OCI-LY7 (cell line): ENCODE measurements around the gene ACSF2. TPM values are rescaled to one million over a fixed set of nuclear protein-coding genes. Genes with fewer than 3 reads are reported as not detected.

Experiments
- BruUV-seq: library from RNA; stranded (reverse); fragments of 400-500 nt; replicated peaks from 2 replicates; lab custom pipeline; 2021; lab: Mats Ljungman, UMichigan
- CTCF ChIA-PET: fragments of 300-600 bp; sonication (Branson Sonifier 250); formaldehyde crosslinking; loops from one replicate; lab custom pipeline; 2022; ENCODE audit warnings: antibody characterized with exemption; ENCODE audit not compliant: unreplicated experiment; lab: Charles Lee
- POLR2A ChIA-PET: fragments of 300-600 bp; sonication (Branson Sonifier 250); formaldehyde crosslinking; loops from one replicate; lab custom pipeline; 2022; ENCODE audit warnings: antibody characterized with exemption; lab: Charles Lee
- DNase-seq: peaks from one replicate; pipeline ENCODE4 v3.0.0-alpha.2; 2015; ENCODE audit warnings: low spot score
- H2AFZ ChIP-seq: fragments of 200-600 bp; sonication (generic), shearing (Covaris generic); 2 replicates; pipeline ENCODE4 v1.6.1; 2014; ENCODE audit warnings: mild to moderate bottlenecking, antibody characterized with exemption, low read length, moderate library complexity
- H3K27ac ChIP-seq: fragments of 200-600 bp; sonication (generic); 2 replicates; pipeline ENCODE4 v1.5.1; 2014; ENCODE audit warnings: mixed run types, low read depth, mild to moderate bottlenecking, moderate library complexity, low read length, inconsistent platforms; ENCODE audit not compliant: poor library complexity, severe bottlenecking
- H3K36me3 ChIP-seq: fragments of 200-600 bp; sonication (generic); 2 replicates; pipeline ENCODE4 v1.6.1; 2014; ENCODE audit warnings: mild to moderate bottlenecking, antibody characterized with exemption, low read length, moderate library complexity, mixed read lengths; ENCODE audit not compliant: insufficient read depth
- H3K4me1 ChIP-seq: fragments of 200-600 bp; sonication (generic); 2 replicates; pipeline ENCODE4 v1.5.1; 2014; ENCODE audit warnings: mild to moderate bottlenecking, low read length; ENCODE audit not compliant: insufficient read depth, poor library complexity, severe bottlenecking
- H3K4me2 ChIP-seq: fragments of 200-600 bp; sonication (generic); 2 replicates; pipeline ENCODE4 v1.6.1; 2014; ENCODE audit warnings: mild to moderate bottlenecking, low read length
- H3K4me3 ChIP-seq: fragments of 200-600 bp; sonication (generic); 2 replicates; pipeline ENCODE4 v1.5.1; 2014; ENCODE audit warnings: mild to moderate bottlenecking, low read depth, low read length; ENCODE audit not compliant: poor library complexity, severe bottlenecking
- H3K79me2 ChIP-seq: fragments of 200-600 bp; sonication (generic); 2 replicates; pipeline ENCODE4 v1.6.1; 2016; ENCODE audit warnings: low read depth, mild to moderate bottlenecking, low read length, moderate library complexity, mixed read lengths; ENCODE audit not compliant: insufficient read depth
- H3K9me2 ChIP-seq: fragments of 200-600 bp; sonication (generic); 2 replicates; pipeline ENCODE4 v1.6.1; 2016; ENCODE audit warnings: mild to moderate bottlenecking, low read length, mixed read lengths; ENCODE audit not compliant: insufficient read depth
- H3K9me3 ChIP-seq: fragments of 200-600 bp; sonication (generic); 2 replicates; pipeline ENCODE4 v1.6.1; 2014; ENCODE audit warnings: mild to moderate bottlenecking, mixed run types, low read length, mixed read lengths
- H4K20me1 ChIP-seq: fragments of 200-600 bp; sonication (generic); 2 replicates; pipeline ENCODE4 v1.6.1; 2014; ENCODE audit warnings: mild to moderate bottlenecking, antibody characterized with exemption, low read length, moderate library complexity, mixed read lengths; ENCODE audit not compliant: insufficient read depth
- EZH2phosphoT487 ChIP-seq: fragments of 200-600 bp; sonication (generic); IDR thresholded peaks from 2 replicates; pipeline ENCODE4 v1.6.1; 2018; ENCODE audit warnings: low read depth, borderline replicate concordance, mild to moderate bottlenecking, mixed run types, antibody characterized with exemption, low read length, moderate library complexity, mixed read lengths
- intact Hi-C: fragments of 100-400 bp; cut with micrococcal nuclease; formaldehyde crosslinking; loops from one replicate; pipeline ENCODE4 v1.10.0; 2022; ENCODE audit not compliant: unreplicated experiment
- total RNA-seq, 2 experiments: library from RNA; depleted of rRNA in 1 of 2; stranded (reverse); fragments of >200 nt in 1 of 2; shearing (Covaris generic) in 1 of 2; gene quantifications; 2 replicates each; pipeline ENCODE4 v1.2.3, GENCODE V29; 2014 to 2022
- TF ChIP-seq, protein P1 (sequence below): fragments of 200-600 bp; sonication (generic); conservative IDR thresholded peaks from 2 replicates; pipeline ENCODE4 v1.5.1; 2014; ENCODE audit warnings: mild to moderate bottlenecking, antibody characterized with exemption, low read length, moderate library complexity, mixed read lengths

The ACSF2 gene
- total RNA-seq, 2 experiments from 2014 or later, result 38.6 to 42.7 TPM

DNA sequence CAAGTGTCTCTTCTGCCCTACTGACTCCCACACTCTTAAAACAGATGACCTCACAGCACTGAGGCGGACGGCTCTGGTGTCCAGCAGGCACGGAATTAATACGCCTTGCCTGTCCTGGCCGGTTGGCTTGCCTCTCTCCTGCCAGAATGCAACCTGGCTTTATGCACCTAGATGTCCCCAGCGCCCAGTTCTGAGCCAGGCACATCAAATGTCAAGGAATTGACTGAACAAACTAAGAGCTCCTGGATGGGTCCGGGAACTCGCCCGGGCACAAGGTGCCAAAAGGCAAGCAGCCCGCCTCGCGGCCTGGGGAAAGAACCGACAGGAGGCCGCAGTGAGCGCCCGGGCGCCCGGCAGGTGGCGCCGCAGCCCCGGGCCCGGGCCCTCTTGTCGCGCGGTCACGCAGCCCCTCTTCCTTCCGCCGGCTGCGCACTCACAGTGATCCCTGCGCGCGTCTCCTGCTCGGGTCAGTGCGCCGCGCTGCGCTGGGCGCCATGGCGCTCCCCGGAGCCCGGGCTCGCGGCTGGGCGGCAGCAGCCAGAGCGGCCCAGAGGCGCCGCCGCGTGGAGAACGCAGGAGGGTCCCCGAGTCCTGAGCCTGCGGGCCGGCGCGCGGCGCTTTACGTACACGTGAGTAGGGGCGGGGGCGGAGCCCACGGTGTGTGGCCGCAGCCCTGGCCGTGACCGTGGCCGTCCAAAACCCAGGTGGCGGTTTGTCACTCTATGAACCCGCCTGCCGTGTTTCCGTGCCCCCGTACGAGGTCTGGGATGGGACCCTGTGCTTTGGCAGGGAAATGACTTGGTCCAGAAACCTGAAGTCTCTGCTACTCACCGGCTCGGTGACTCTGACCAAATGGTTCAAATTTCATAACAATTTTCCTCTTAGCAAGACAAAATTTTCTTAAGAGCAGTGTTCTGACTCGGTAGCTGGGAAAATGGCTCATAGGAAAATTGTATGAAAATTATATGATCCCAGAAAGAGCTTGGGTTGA, 52.7 kb downstream of the ACSF2 start, which contains the start of gene RSAD1:
Gene RSAD1 (plus strand): TSS at position 470 of the 991 bp plus-strand sequence. CDS start 25 bp downstream, at position 495.
- Histone ChIP-seq H2AFZ (peak within 1 kb of the TSS; percentile 99), H3K79me2 (peaks cover 3% of the 10 kb centered on the region; the same call in 1 of the 2 replicates), H3K36me3 (peaks cover 18% of the 10 kb centered on the region; the same call in 1 of the 2 replicates), H3K9me3 (no peaks in the 10 kb centered on the region), H3K9me2 (no peaks in the 10 kb centered on the region), H3K4me1 (peaks cover 16% of the 10 kb centered on the region), H3K27ac (peak within 1 kb of the TSS; percentile 70), H3K4me2 (peak within 1 kb of the TSS; percentile 100), H3K4me3 (peak within 1 kb of the TSS; percentile 93), H4K20me1 (no peaks in the 10 kb centered on the region)
- BruUV-seq, result no TSS peak
- intact Hi-C loops, result loop anchor here (1.0 to 5.0 kb wide), 5 partner anchors 52 to 131 kb away; partner anchors contain the start of genes ACSF2, LRRC59 and XYLT2
- DNase-seq, result peak; percentile 96
- ChIA-PET CTCF (interaction anchor here (0.6 to 1.6 kb wide), 3 partner anchors 11 to 106 kb away, joined by 3 to 9 read pairs (median 7); partner anchors contain the start of gene LRRC59), POLR2A (interaction anchor here (0.6 to 1.4 kb wide), 5 partner anchors 52 to 142 kb away, joined by 3 to 6 read pairs (median 3); no protein-coding TSS in a partner anchor)
- TF ChIP-seq, protein P1, sequence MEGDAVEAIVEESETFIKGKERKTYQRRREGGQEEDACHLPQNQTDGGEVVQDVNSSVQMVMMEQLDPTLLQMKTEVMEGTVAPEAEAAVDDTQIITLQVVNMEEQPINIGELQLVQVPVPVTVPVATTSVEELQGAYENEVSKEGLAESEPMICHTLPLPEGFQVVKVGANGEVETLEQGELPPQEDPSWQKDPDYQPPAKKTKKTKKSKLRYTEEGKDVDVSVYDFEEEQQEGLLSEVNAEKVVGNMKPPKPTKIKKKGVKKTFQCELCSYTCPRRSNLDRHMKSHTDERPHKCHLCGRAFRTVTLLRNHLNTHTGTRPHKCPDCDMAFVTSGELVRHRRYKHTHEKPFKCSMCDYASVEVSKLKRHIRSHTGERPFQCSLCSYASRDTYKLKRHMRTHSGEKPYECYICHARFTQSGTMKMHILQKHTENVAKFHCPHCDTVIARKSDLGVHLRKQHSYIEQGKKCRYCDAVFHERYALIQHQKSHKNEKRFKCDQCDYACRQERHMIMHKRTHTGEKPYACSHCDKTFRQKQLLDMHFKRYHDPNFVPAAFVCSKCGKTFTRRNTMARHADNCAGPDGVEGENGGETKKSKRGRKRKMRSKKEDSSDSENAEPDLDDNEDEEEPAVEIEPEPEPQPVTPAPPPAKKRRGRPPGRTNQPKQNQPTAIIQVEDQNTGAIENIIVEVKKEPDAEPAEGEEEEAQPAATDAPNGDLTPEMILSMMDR, result peak; percentile 87
- no peak for TF ChIP-seq EZH2phosphoT487

DNA sequence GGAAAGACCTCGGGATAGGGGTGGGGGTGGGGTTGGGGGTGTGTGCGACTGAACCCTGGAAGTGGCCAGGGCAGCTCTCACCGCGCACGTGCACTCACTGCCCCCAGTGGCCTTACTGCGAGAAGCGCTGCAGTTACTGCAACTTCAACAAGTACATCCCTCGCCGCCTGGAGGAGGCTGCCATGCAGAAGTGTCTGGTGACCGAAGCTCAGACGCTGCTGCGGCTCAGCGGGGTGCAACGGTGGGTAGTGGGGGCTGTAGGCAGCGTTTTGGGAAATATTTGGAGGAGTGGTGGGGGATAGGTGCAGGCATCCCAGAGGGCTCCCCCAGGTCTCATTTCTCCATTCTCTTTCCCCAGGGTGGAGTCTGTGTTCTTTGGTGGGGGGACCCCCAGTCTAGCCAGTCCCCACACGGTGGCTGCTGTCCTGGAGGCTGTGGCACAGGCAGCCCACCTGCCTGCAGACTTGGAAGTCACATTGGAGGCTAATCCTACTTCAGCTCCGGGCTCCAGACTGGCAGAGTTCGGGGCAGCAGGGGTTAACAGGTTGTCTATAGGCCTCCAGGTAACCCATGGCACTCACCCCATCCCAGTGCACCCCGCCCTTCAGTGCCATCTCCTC, 53.6 kb downstream of the ACSF2 start:
- no peaks in the 10 kb centered on the region for H4K20me1 ChIP-seq
- no peaks in the 10 kb centered on the region for H3K9me2 ChIP-seq
- H3K4me3 ChIP-seq, result peak overlapping the region; percentile 93
- peaks cover 3% of the 10 kb centered on the region; the same call in 1 of the 2 replicates for H3K79me2 ChIP-seq
- peak overlapping the region; percentile 100 for H3K4me2 ChIP-seq
- CTCF ChIA-PET, result interaction anchor here (1.6 kb wide), 1 partner anchor 82 kb away, joined by 7 read pairs; the partner anchor contains the start of gene LRRC59
- intact Hi-C loops, result loop anchor here (1.0 to 10.0 kb wide), 6 partner anchors 53 to 225 kb away; partner anchors contain the start of genes ACSF2, ANKRD40, LRRC59 and XYLT2
- H3K9me3 ChIP-seq, result no peaks in the 10 kb centered on the region
- DNase-seq, result peak; percentile 85
- H3K27ac ChIP-seq, result peak overlapping the region; percentile 70
- no TSS peak for BruUV-seq
- POLR2A ChIA-PET, result interaction anchor here (0.6 to 1.4 kb wide), 4 partner anchors 53 to 141 kb away, joined by 3 to 6 read pairs (median 4); no protein-coding TSS in a partner anchor
- TF ChIP-seq, protein P1, result peak; percentile 69
- TF ChIP-seq EZH2phosphoT487, result no peak
- H3K36me3 ChIP-seq, result peaks cover 27% of the 10 kb centered on the region
- H3K4me1 ChIP-seq, result peaks cover 16% of the 10 kb centered on the region
- H2AFZ ChIP-seq, result peak overlapping the region; percentile 99; the same call in 1 of the 2 replicates
